Trophoblast cell (in vitro differentiated cells and primary cell): Measurements from ENCODE around the gene HIGD2A.

Experiments used
- DNase-seq, 2 donors: peaks; one replicate each; pipeline ENCODE4 v3.0.0-alpha.2; 2016
- H2AFZ ChIP-seq: 2 replicates; pipeline ENCODE4 v1.6.1; 2013; ENCODE audit warnings: low read length, moderate library complexity, mild to moderate bottlenecking; ENCODE audit not compliant: insufficient read depth, poor library complexity
- H2AK5ac ChIP-seq: 2 replicates; pipeline ENCODE4 v1.6.1; 2013; ENCODE audit warnings: mild to moderate bottlenecking, low read length
- H2BK120ac ChIP-seq: 2 replicates; pipeline ENCODE4 v1.6.1; 2013; ENCODE audit warnings: low read length, mild to moderate bottlenecking, moderate library complexity; ENCODE audit not compliant: insufficient read depth, poor library complexity
- H2BK12ac ChIP-seq: 2 replicates; pipeline ENCODE4 v1.6.1; 2013; ENCODE audit warnings: mild to moderate bottlenecking, low read length, moderate library complexity
- H2BK5ac ChIP-seq: 2 replicates; pipeline ENCODE4 v1.6.1; 2013; ENCODE audit warnings: low read length, low read depth, moderate library complexity, mild to moderate bottlenecking; ENCODE audit not compliant: poor library complexity
- H3K14ac ChIP-seq: 2 replicates; pipeline ENCODE4 v1.6.1; 2013; ENCODE audit warnings: mild to moderate bottlenecking, low read length
- H3K18ac ChIP-seq: 2 replicates; pipeline ENCODE4 v1.6.1; 2013; ENCODE audit warnings: mild to moderate bottlenecking, low read length
- H3K23ac ChIP-seq: 2 replicates; pipeline ENCODE4 v1.6.1; 2013; ENCODE audit warnings: low read length
- H3K27ac ChIP-seq: 2 replicates; pipeline ENCODE4 v1.5.1; 2013; ENCODE audit warnings: low read depth, mild to moderate bottlenecking, inconsistent platforms, low read length, moderate library complexity
- H3K27me3 ChIP-seq: 2 replicates; pipeline ENCODE4 v1.6.1; 2013; ENCODE audit warnings: inconsistent platforms, mild to moderate bottlenecking, low read length, moderate library complexity; ENCODE audit not compliant: insufficient read depth
- H3K36me3 ChIP-seq, 2 experiments: 1 replicate in 1 of 2; 2 replicates in 1 of 2; pipeline ENCODE4 v1.6.1; 2013; ENCODE audit warnings: low read length in 2 of 2, mild to moderate bottlenecking in 2 of 2, moderate library complexity in 1 of 2; ENCODE audit not compliant: insufficient read depth in 2 of 2, control insufficient read depth in 1 of 2
- H3K4ac ChIP-seq: 2 replicates; pipeline ENCODE4 v1.6.1; 2013; ENCODE audit warnings: low read depth, mild to moderate bottlenecking, low read length, moderate library complexity
- H3K4me1 ChIP-seq, 2 experiments: 1 replicate in 1 of 2; 2 replicates in 1 of 2; pipeline ENCODE4 v1.6.1; 2013; ENCODE audit warnings: low read length in 2 of 2, mild to moderate bottlenecking in 2 of 2, moderate library complexity in 1 of 2; ENCODE audit not compliant: insufficient read depth in 2 of 2, control insufficient read depth in 1 of 2
- H3K4me2 ChIP-seq: 2 replicates; pipeline ENCODE4 v1.6.1; 2013; ENCODE audit warnings: inconsistent platforms, mild to moderate bottlenecking, low read length, moderate library complexity
- H3K4me3 ChIP-seq: 2 replicates; pipeline ENCODE4 v1.5.1; 2013; ENCODE audit warnings: mild to moderate bottlenecking, low read depth, low read length, inconsistent platforms
- H3K79me1 ChIP-seq: one replicate; pipeline ENCODE4 v1.6.1; 2013; ENCODE audit warnings: low read length
- H3K79me2 ChIP-seq: 2 replicates; pipeline ENCODE4 v1.6.1; 2013; ENCODE audit warnings: low read length, mild to moderate bottlenecking; ENCODE audit not compliant: control insufficient read depth, insufficient read depth, poor library complexity
- H3K9ac ChIP-seq: 2 replicates; pipeline ENCODE4 v1.6.1; 2013; ENCODE audit warnings: mild to moderate bottlenecking, low read length
- H3K9me3 ChIP-seq: 2 replicates; pipeline ENCODE4 v1.6.1; 2013; ENCODE audit warnings: low read depth, mild to moderate bottlenecking, control low read depth, inconsistent platforms, low read length; ENCODE audit not compliant: insufficient read depth
- H4K12ac ChIP-seq: 2 replicates; pipeline ENCODE4 v1.6.1; 2013; ENCODE audit warnings: low read depth, mild to moderate bottlenecking, low read length, moderate library complexity
- H4K8ac ChIP-seq: 2 replicates; pipeline ENCODE4 v1.6.1; 2013; ENCODE audit warnings: low read depth, mild to moderate bottlenecking, low read length, moderate library complexity
- H4K91ac ChIP-seq: one replicate; pipeline ENCODE4 v1.6.1; 2013; ENCODE audit warnings: low read depth, mild to moderate bottlenecking, low read length, moderate library complexity
- whole genome bisulfite sequencing: extraction: QIAGEN DNeasy Blood & Tissue Kit; methylation state at CpG from one replicate; pipeline ENCODE4 v1.1.7; 2013; ENCODE audit warnings: missing lambda C conversion rate; ENCODE audit not compliant: insufficient read length, insufficient coverage; ENCODE audit errors: extremely low coverage; 5-methylcytosine and 5-hydroxymethylcytosine counted together

HIGD2A gene

DNA sequence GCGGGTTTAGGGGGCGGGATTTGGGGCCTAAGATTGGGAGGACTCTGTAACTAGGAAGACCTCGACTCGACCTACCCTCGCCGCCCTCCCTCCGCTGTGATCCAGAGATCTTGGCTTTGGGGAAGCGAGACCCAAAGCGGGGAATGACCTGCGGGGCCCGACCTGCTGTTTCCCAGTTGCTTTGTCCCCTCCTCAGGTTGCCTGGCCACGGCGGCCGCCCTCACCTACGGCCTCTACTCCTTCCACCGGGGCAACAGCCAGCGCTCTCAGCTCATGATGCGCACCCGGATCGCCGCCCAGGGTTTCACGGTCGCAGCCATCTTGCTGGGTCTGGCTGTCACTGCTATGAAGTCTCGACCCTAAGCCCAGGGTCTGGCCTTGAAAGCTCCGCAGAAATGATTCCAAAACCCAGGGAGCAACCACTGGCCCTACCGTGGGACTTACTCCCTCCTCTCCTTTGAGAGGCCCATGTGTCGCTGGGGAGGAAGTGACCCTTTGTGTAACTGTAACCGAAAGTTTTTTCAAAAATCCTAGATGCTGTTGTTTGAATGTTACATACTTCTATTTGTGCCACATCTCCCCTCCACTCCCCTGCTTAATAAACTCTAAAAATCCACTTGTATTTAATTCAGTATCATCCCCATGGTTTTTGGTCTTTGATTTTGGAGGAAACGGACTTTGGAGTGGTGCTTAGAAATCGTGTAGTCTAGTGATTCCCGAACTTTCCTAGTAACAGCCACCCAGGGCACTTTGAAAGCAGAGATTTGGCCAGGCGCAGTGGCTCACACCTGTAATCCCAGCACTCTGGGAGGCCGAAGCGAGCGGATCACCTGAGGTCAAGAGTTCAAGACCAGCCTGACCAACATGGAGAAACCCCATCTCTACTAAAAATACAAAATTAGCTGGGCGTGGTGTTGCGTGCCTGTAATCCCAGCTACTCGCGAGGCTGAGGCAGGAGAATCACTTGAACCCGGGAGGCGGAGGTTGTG is 878 bp downstream of the HIGD2A start:
- H3K9ac ChIP-seq, result peak overlapping the region; percentile 91

DNA sequence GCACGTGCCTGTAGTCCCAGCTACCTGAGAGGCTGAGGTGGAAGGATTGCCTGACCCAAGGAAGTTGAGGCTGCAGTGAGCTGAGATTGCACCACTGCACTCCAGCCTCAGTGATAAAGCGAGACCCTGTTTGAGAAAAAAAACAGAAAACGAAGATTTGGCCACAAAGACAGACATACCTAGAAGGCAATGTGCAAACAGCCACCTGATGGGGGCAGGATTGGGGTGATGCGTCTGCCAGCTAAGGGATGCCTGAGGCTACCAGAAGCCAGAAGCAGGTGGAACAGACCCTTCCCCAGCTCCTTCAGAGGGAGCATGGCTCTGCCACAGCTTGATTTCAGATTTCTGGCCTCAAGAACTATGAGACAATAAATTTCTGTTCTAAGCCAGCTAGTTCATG is 2.9 kb downstream of the HIGD2A start:
- Histone ChIP-seq H3K79me2 (peaks cover 11% of the 10 kb centered on the region), H3K23ac (no peak overlapping the region), H4K8ac (no peak overlapping the region), H2AK5ac (no peak overlapping the region), H4K91ac (no peak overlapping the region), H3K4ac (no peak overlapping the region), H2BK120ac (no peak overlapping the region), H3K9me3 (no peaks in the 10 kb centered on the region), H3K4me2 (no peak overlapping the region), H2AFZ (no peak overlapping the region), H3K18ac (no peak overlapping the region), H4K12ac (no peak overlapping the region), H3K27me3 (no peaks in the 10 kb centered on the region), H3K9ac (no peak overlapping the region), H3K14ac (no peak overlapping the region), H3K4me3 (no peak overlapping the region), H3K27ac (no peak overlapping the region), H3K79me1 (peaks cover 9% of the 10 kb centered on the region), H2BK5ac (no peak overlapping the region), H3K4me1 (peaks cover 0 to 10% of the 10 kb centered on the region in 2 experiments), H2BK12ac (no peak overlapping the region), H3K36me3 (peaks cover 31 to 46% of the 10 kb centered on the region in 2 experiments)
- no peak for DNase-seq
- WGBS, result no CpG with 5 or more reads among the region's 4 CpGs

More for the DNA sequence above, 878 bp downstream of the HIGD2A start:
- peak overlapping the region; percentile 95 for H4K91ac ChIP-seq
- H3K4me3 ChIP-seq, result peak overlapping the region; percentile 79
- peak overlapping the region; percentile 96 for H3K27ac ChIP-seq
- no peak overlapping the region for H3K23ac ChIP-seq
- H3K18ac ChIP-seq, result peak overlapping the region; percentile 88
- H3K36me3 ChIP-seq, result peaks cover 31 to 47% of the 10 kb centered on the region in 2 experiments
- H3K4me2 ChIP-seq, result peak overlapping the region; percentile 86
- peak overlapping the region; percentile 68 for H3K4ac ChIP-seq
- DNase-seq, result no peak
- peak overlapping the region; percentile 83 for H2AFZ ChIP-seq
- H3K79me1 ChIP-seq, result peaks cover 9% of the 10 kb centered on the region
- no peaks in the 10 kb centered on the region for H3K9me3 ChIP-seq
- H2BK5ac ChIP-seq, result peak overlapping the region; percentile 94
- peak overlapping the region; percentile 92 for H2AK5ac ChIP-seq
- no peaks in the 10 kb centered on the region for H3K27me3 ChIP-seq
- H4K12ac ChIP-seq, result peak overlapping the region; percentile 97
- peak overlapping the region; percentile 92 for H2BK120ac ChIP-seq
- H3K79me2 ChIP-seq, result peaks cover 11% of the 10 kb centered on the region
- H3K4me1 ChIP-seq, result peaks cover 0 to 7% of the 10 kb centered on the region in 2 experiments
- WGBS, result no CpG with 5 or more reads among the region's 41 CpGs
- peak overlapping the region; percentile 96 for H4K8ac ChIP-seq
- H3K14ac ChIP-seq, result peak overlapping the region; percentile 96
- H2BK12ac ChIP-seq, result no peak overlapping the region

DNA sequence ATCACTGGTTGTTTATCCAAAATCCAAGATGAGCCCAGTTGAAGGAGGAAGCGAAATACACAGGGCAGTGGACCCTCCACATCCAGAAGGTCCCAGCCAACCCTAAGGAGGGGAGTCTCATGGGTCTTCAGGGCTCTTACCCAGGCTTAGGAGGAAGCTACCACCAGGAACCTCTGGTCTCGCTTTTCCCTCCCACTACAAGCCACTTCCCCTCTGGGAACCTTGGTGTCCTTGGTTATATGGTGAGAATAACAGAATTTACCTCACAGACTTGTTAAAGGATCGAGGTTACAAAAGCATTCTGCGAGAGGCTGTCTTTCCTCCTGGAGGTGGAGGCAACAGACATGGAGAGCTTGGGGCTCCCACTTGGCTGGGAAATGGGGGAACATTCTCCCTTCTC is 3.4 kb downstream of the HIGD2A start:
- Histone ChIP-seq H3K23ac (no peak overlapping the region), H3K4ac (no peak overlapping the region), H2BK120ac (no peak overlapping the region), H3K14ac (no peak overlapping the region), H2BK12ac (no peak overlapping the region), H3K79me2 (peaks cover 11% of the 10 kb centered on the region), H3K4me1 (peaks cover 5 to 15% of the 10 kb centered on the region in 2 experiments), H3K18ac (no peak overlapping the region), H4K91ac (no peak overlapping the region), H3K27ac (no peak overlapping the region), H3K4me2 (no peak overlapping the region), H2AFZ (no peak overlapping the region), H2AK5ac (no peak overlapping the region), H3K9me3 (no peaks in the 10 kb centered on the region), H3K27me3 (no peaks in the 10 kb centered on the region), H3K79me1 (peaks cover 11% of the 10 kb centered on the region), H4K12ac (no peak overlapping the region), H3K36me3 (peaks cover 34 to 48% of the 10 kb centered on the region in 2 experiments), H2BK5ac (no peak overlapping the region), H3K9ac (no peak overlapping the region), H3K4me3 (no peak overlapping the region), H4K8ac (no peak overlapping the region)
- WGBS, result no CpG with 5 or more reads among the region's 4 CpGs
- DNase-seq, result no peak

DNA sequence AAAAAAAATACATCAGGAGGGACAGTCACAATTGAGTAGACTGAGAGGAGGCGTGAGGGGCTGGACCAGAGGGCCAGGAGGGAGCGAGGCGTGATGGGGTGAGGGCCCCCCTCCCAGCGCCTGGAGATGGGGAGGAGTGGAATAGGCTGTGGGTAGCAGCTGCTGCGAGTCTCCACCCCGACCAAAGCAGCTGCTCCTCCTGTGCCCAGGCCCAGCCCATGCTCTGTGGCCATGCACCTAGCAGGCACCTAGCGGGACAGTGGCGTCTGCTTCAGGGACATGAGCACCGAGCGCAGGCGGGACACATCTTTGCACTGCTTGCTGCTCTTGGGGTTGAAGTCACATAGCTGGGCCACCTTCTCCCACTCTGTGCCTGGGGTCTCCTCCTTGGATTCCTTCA is 4.0 kb downstream of the HIGD2A start:
- no peak for DNase-seq
- Histone ChIP-seq H3K27ac (no peak overlapping the region), H2AFZ (no peak overlapping the region), H2AK5ac (no peak overlapping the region), H3K9me3 (no peaks in the 10 kb centered on the region), H3K4me2 (no peak overlapping the region), H4K8ac (no peak overlapping the region), H3K4me3 (no peak overlapping the region), H3K23ac (no peak overlapping the region), H3K36me3 (peaks cover 37 to 52% of the 10 kb centered on the region in 2 experiments), H3K18ac (no peak overlapping the region), H4K12ac (no peak overlapping the region), H3K9ac (no peak overlapping the region), H2BK12ac (no peak overlapping the region), H4K91ac (no peak overlapping the region), H3K79me1 (peaks cover 11% of the 10 kb centered on the region), H3K27me3 (no peaks in the 10 kb centered on the region), H2BK120ac (no peak overlapping the region), H3K4me1 (peaks cover 5 to 12% of the 10 kb centered on the region in 2 experiments), H2BK5ac (no peak overlapping the region), H3K4ac (no peak overlapping the region), H3K79me2 (peaks cover 11% of the 10 kb centered on the region), H3K14ac (no peak overlapping the region)
- WGBS, result no CpG with 5 or more reads among the region's 11 CpGs
